CD4-positive, CD25-positive, alpha-beta regulatory T cell (primary cell): ENCODE data around the gene GASK1A. TPM values are rescaled to one million over a fixed set of nuclear protein-coding genes. Genes with fewer than 3 reads are reported as not detected.
"Not testable (repeated sequence)": the region's sequence is repeated elsewhere in the genome, so short reads cannot be mapped to it uniquely, and the experiment has no call there.

Experiments
- ATAC-seq, 2 donors: fragments of 150-1000 bp; cut with Tn5 transposase; one replicate each; pipeline ENCODE4 v1.10.0; 2021; ENCODE audit warnings: low read depth in 2 of 2, moderate number of reproducible peaks in 2 of 2, moderate library complexity in 1 of 2
- DNase-seq, 3 donors: peaks; one replicate each; pipeline versions ENCODE4 v3.0.0 to v3.0.0-alpha.2; 2012 to 2022; ENCODE audit warnings: mixed read lengths in 1 of 3
- H3K27ac ChIP-seq: one replicate; pipeline ENCODE4 v1.7.0; 2013; ENCODE audit warnings: mild to moderate bottlenecking, low read length; ENCODE audit not compliant: insufficient read depth, poor library complexity, severe bottlenecking
- H3K27me3 ChIP-seq: one replicate; pipeline ENCODE4 v1.7.0; 2013; ENCODE audit warnings: low read length; ENCODE audit not compliant: control insufficient read depth, insufficient read depth
- H3K36me3 ChIP-seq: one replicate; pipeline ENCODE4 v1.7.0; 2013; ENCODE audit warnings: mild to moderate bottlenecking, low read length, moderate library complexity; ENCODE audit not compliant: control insufficient read depth, insufficient read depth
- H3K4me1 ChIP-seq: 2 replicates; pipeline ENCODE4 v1.7.0; 2013; ENCODE audit warnings: mild to moderate bottlenecking, low read length; ENCODE audit not compliant: insufficient read depth, control insufficient read depth, poor library complexity, severe bottlenecking
- H3K4me3 ChIP-seq: one replicate; pipeline ENCODE4 v1.7.0; 2013; ENCODE audit warnings: low read depth, mild to moderate bottlenecking, low read length, moderate library complexity
- H3K9me3 ChIP-seq, 2 experiments: 1 replicate in 1 of 2; 2 replicates in 1 of 2; pipeline ENCODE4 v1.7.0; 2013; ENCODE audit warnings: low read length in 2 of 2, mild to moderate bottlenecking in 1 of 2, moderate library complexity in 1 of 2; ENCODE audit not compliant: control insufficient read depth in 2 of 2
- H3K27ac Mint-ChIP-seq, 3 donors: one replicate each; pipeline ENCODE4 v1.8.0; 2020 to 2022; ENCODE audit warnings: mild to moderate bottlenecking in 3 of 3, mixed read lengths in 3 of 3, moderate library complexity in 2 of 3
- H3K27me3 Mint-ChIP-seq: one replicate; pipeline ENCODE4 v1.8.0; 2022; ENCODE audit warnings: mild to moderate bottlenecking, mixed read lengths
- H3K36me3 Mint-ChIP-seq: one replicate; pipeline ENCODE4 v1.8.0; 2020; ENCODE audit warnings: mixed read lengths
- H3K4me1 Mint-ChIP-seq, 4 donors: one replicate each; pipeline ENCODE4 v1.8.0; 2020 to 2022; ENCODE audit warnings: mixed read lengths in 4 of 4, mild to moderate bottlenecking in 1 of 4
- H3K4me3 Mint-ChIP-seq, 4 donors: one replicate each; pipeline ENCODE4 v1.8.0; 2020 to 2022; ENCODE audit warnings: mild to moderate bottlenecking in 4 of 4, mixed read lengths in 4 of 4, moderate library complexity in 3 of 4
- H3K9me3 Mint-ChIP-seq, 7 donors: one replicate each; pipeline ENCODE4 v1.8.0; 2020 to 2022; ENCODE audit warnings: mixed read lengths in 7 of 7, mild to moderate bottlenecking in 3 of 7, moderate library complexity in 2 of 7
- polyA plus RNA-seq, 4 donors: library from polyadenylated mRNA; unstranded; fragments of 300-500 nt; fragmentation: Illumina TruSeq; gene quantifications; one replicate each; pipeline ENCODE4 v1.2.3, GENCODE V29; 2021
- total RNA-seq: library from RNA; stranded (reverse); gene quantifications from one replicate; pipeline ENCODE4 v1.2.3, GENCODE V29; 2022

GASK1A gene
- total and polyA plus RNA-seq, 5 donors from 2014 or later = not detected

- no peak for ATAC-seq
- Mint-ChIP-seq H3K36me3 (no peaks in the 10 kb centered on the region), H3K4me3 (no peak overlapping the region), H3K27ac (no peak overlapping the region), H3K4me1 (no peaks in the 10 kb centered on the region), H3K9me3 (peaks cover 0 to 27% (median 14%) of the 10 kb centered on the region in 7 donors), H3K27me3 (peaks cover 19% of the 10 kb centered on the region)
- peaks cover 6 to 14% of the 10 kb centered on the region in 2 experiments for H3K9me3 ChIP-seq
- no peak overlapping the region for H3K27ac ChIP-seq
- H3K4me1 ChIP-seq = no peaks in the 10 kb centered on the region
- H3K27me3 ChIP-seq = peaks cover 5% of the 10 kb centered on the region
- no peaks in the 10 kb centered on the region for H3K36me3 ChIP-seq
- H3K4me3 ChIP-seq = no peak overlapping the region
- no peak for DNase-seq
These were observed 7.9 kb upstream of the GASK1A start for GRCh38 chr3:42970976-42971772.

GRCh38 chr3:42974906-42975305 lies 4.2 kb upstream of the GASK1A start:
- DNase-seq, H3K36me3 Mint-ChIP-seq, H3K27ac Mint-ChIP-seq, H3K27ac ChIP-seq, H3K4me3 Mint-ChIP-seq, H3K4me3 ChIP-seq, H3K36me3 ChIP-seq, H3K4me1 Mint-ChIP-seq, ATAC-seq: not testable (repeated sequence)
- Histone ChIP-seq H3K9me3 (peaks cover 6 to 14% of the 10 kb centered on the region in 2 experiments), H3K4me1 (peaks cover 10% of the 10 kb centered on the region), H3K27me3 (peaks cover 16% of the 10 kb centered on the region)
- Mint-ChIP-seq H3K9me3 (peaks cover 0 to 27% (median 14%) of the 10 kb centered on the region in 7 donors), H3K27me3 (peaks cover 34% of the 10 kb centered on the region)

- DNase-seq (no peak), ATAC-seq (no peak)
- Mint-ChIP-seq H3K9me3 (peaks cover 0 to 27% (median 14%) of the 10 kb centered on the region in 7 donors), H3K27ac (no peak overlapping the region), H3K36me3 (no peaks in the 10 kb centered on the region), H3K4me3 (no peak overlapping the region), H3K4me1 (peaks cover 0 to 9% (median 2%) of the 10 kb centered on the region in 4 donors), H3K27me3 (peaks cover 39% of the 10 kb centered on the region)
- no peak overlapping the region for H3K27ac ChIP-seq
- peaks cover 16% of the 10 kb centered on the region for H3K27me3 ChIP-seq
- H3K36me3 ChIP-seq = no peaks in the 10 kb centered on the region
- H3K4me3 ChIP-seq = no peak overlapping the region
- H3K9me3 ChIP-seq = peaks cover 6 to 14% of the 10 kb centered on the region in 2 experiments
- H3K4me1 ChIP-seq = peaks cover 10% of the 10 kb centered on the region
These were observed 3.7 kb upstream of the GASK1A start for GRCh38 chr3:42975456-42975855.

- Histone ChIP-seq H3K9me3 (peaks cover 6 to 14% of the 10 kb centered on the region in 2 experiments), H3K4me1 (peaks cover 10% of the 10 kb centered on the region), H3K4me3 (no peak overlapping the region), H3K27me3 (peaks cover 20% of the 10 kb centered on the region), H3K27ac (no peak overlapping the region), H3K36me3 (no peaks in the 10 kb centered on the region)
- Mint-ChIP-seq H3K36me3 (no peaks in the 10 kb centered on the region), H3K4me3 (no peak overlapping the region), H3K27ac (no peak overlapping the region), H3K9me3 (peaks cover 0 to 27% (median 14%) of the 10 kb centered on the region in 7 donors), H3K27me3 (peaks cover 44% of the 10 kb centered on the region), H3K4me1 (peaks cover 0 to 10% (median 2%) of the 10 kb centered on the region in 4 donors)
- no peak for ATAC-seq
- DNase-seq = no peak
These were observed 3.2 kb upstream of the GASK1A start for GRCh38 chr3:42975955-42976354.

- Histone ChIP-seq H3K27ac (no peak overlapping the region), H3K4me1 (peaks cover 10% of the 10 kb centered on the region), H3K36me3 (no peaks in the 10 kb centered on the region), H3K9me3 (no peaks in the 10 kb centered on the region), H3K27me3 (peaks cover 24% of the 10 kb centered on the region), H3K4me3 (no peak overlapping the region)
- Mint-ChIP-seq H3K27ac (no peak overlapping the region), H3K4me3 (peak overlapping the region in 3 of 4 donors; percentile 34 to 78 (median 59)), H3K9me3 (peaks cover 0 to 12% (median 5%) of the 10 kb centered on the region in 7 donors), H3K4me1 (peaks cover 0 to 10% (median 2%) of the 10 kb centered on the region in 4 donors), H3K27me3 (peaks cover 61% of the 10 kb centered on the region), H3K36me3 (no peaks in the 10 kb centered on the region)
- ATAC-seq (no peak), DNase-seq (no peak)
These were observed 1.1 kb downstream of the GASK1A start for GRCh38 chr3:42980209-42980608.

GRCh38 chr3:42980909-42981308 lies 1.8 kb downstream of the GASK1A start:
- no peaks in the 10 kb centered on the region for H3K9me3 ChIP-seq
- no peaks in the 10 kb centered on the region for H3K36me3 ChIP-seq
- H3K4me1 Mint-ChIP-seq = peaks cover 0 to 10% (median 2%) of the 10 kb centered on the region in 4 donors
- H3K27ac Mint-ChIP-seq = no peak overlapping the region
- DNase-seq (no peak), ATAC-seq (no peak)
- H3K4me3 Mint-ChIP-seq = no peak overlapping the region
- H3K4me1 ChIP-seq = peaks cover 10% of the 10 kb centered on the region
- H3K9me3 Mint-ChIP-seq = peaks cover 0 to 7% (median 1%) of the 10 kb centered on the region in 7 donors
- H3K4me3 ChIP-seq = no peak overlapping the region
- peaks cover 24% of the 10 kb centered on the region for H3K27me3 ChIP-seq
- peaks cover 57% of the 10 kb centered on the region for H3K27me3 Mint-ChIP-seq
- H3K36me3 Mint-ChIP-seq = no peaks in the 10 kb centered on the region
- H3K27ac ChIP-seq = no peak overlapping the region

- H3K9me3 ChIP-seq = no peaks in the 10 kb centered on the region
- peaks cover 23% of the 10 kb centered on the region for H3K27me3 ChIP-seq
- H3K36me3 ChIP-seq = no peaks in the 10 kb centered on the region
- no peak overlapping the region for H3K27ac Mint-ChIP-seq
- ATAC-seq = no peak
- peaks cover 10% of the 10 kb centered on the region for H3K4me1 ChIP-seq
- H3K27ac ChIP-seq = no peak overlapping the region
- H3K4me1 Mint-ChIP-seq = peaks cover 0 to 10% (median 2%) of the 10 kb centered on the region in 4 donors
- H3K36me3 Mint-ChIP-seq = no peaks in the 10 kb centered on the region
- peaks cover 53% of the 10 kb centered on the region for H3K27me3 Mint-ChIP-seq
- H3K9me3 Mint-ChIP-seq = peaks cover 0 to 3% (median 0%) of the 10 kb centered on the region in 7 donors
- no peak overlapping the region for H3K4me3 ChIP-seq
- DNase-seq = no peak
- H3K4me3 Mint-ChIP-seq = no peak overlapping the region
These were observed 3.7 kb downstream of the GASK1A start for GRCh38 chr3:42982645-42983412.
